Measurements from ENCODE around the gene C1QTNF4. TPM values are rescaled to one million over a fixed set of nuclear protein-coding genes. Genes with fewer than 3 reads are reported as not detected.

Gene C1QTNF4
- total and polyA plus RNA-seq, 2 of the 13 experiments (the other 11 are each of a cell fraction or from before 2014, with no cell fraction given), result not detected

- TF ChIP-seq, protein P1, sequence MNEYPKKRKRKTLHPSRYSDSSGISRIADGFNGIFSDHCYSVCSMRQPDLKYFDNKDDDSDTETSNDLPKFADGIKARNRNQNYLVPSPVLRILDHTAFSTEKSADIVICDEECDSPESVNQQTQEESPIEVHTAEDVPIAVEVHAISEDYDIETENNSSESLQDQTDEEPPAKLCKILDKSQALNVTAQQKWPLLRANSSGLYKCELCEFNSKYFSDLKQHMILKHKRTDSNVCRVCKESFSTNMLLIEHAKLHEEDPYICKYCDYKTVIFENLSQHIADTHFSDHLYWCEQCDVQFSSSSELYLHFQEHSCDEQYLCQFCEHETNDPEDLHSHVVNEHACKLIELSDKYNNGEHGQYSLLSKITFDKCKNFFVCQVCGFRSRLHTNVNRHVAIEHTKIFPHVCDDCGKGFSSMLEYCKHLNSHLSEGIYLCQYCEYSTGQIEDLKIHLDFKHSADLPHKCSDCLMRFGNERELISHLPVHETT (CRISPR knock-in tag; conservative IDR thresholded peaks at IDR 0.05), result peak; percentile 89; the same call in 1 of the 2 replicates
- peak; percentile 93 for TF ChIP-seq THAP8 (CRISPR knock-in tag; IDR thresholded peaks at IDR 0.05; ENCODE audit: borderline replicate concordance)
- TF ChIP-seq ZNF598 (CRISPR knock-in tag; IDR thresholded peaks at IDR 0.05; ENCODE audit: borderline replicate concordance), result 0 out of 2 replicates have a peak, but pooled peaks have one; percentile 32
- peak; percentile 90 for TF ChIP-seq ZNF883 (CRISPR knock-in tag; IDR thresholded peaks at IDR 0.05; ENCODE audit: not compliant biosample characterization)
- TF ChIP-seq ZMYM3 (CRISPR knock-in tag; IDR thresholded peaks at IDR 0.05), result no peak; the same call in 1 of the 2 replicates
- TF ChIP-seq NCOA5 (CRISPR knock-in tag; IDR thresholded peaks at IDR 0.05), result no peak
- TF ChIP-seq, protein P2, sequence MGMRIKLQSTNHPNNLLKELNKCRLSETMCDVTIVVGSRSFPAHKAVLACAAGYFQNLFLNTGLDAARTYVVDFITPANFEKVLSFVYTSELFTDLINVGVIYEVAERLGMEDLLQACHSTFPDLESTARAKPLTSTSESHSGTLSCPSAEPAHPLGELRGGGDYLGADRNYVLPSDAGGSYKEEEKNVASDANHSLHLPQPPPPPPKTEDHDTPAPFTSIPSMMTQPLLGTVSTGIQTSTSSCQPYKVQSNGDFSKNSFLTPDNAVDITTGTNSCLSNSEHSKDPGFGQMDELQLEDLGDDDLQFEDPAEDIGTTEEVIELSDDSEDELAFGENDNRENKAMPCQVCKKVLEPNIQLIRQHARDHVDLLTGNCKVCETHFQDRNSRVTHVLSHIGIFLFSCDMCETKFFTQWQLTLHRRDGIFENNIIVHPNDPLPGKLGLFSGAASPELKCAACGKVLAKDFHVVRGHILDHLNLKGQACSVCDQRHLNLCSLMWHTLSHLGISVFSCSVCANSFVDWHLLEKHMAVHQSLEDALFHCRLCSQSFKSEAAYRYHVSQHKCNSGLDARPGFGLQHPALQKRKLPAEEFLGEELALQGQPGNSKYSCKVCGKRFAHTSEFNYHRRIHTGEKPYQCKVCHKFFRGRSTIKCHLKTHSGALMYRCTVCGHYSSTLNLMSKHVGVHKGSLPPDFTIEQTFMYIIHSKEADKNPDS (CRISPR knock-in tag; IDR thresholded peaks at IDR 0.05), result peak; percentile 80; the same call in 1 of the 2 replicates
- peak; percentile 46; the same call in 1 of the 2 replicates for TF ChIP-seq CBFB (CRISPR knock-in tag; IDR thresholded peaks at IDR 0.05)
- TF ChIP-seq IRX3 (CRISPR knock-in tag; IDR thresholded peaks at IDR 0.05; ENCODE audit: borderline replicate concordance, low read depth), result peak; percentile 86; the same call in 1 of the 2 replicates
- peak; percentile 87; the same call in 1 of the 2 replicates for TF ChIP-seq BCL3 (CRISPR knock-in tag; IDR thresholded peaks at IDR 0.05)
- peak; percentile 50 for TF ChIP-seq DRAP1 (CRISPR knock-in tag; IDR thresholded peaks at IDR 0.05)
- peak; percentile 44; the same call in 1 of the 2 replicates for TF ChIP-seq ZNF674 (CRISPR knock-in tag; IDR thresholded peaks at IDR 0.05; ENCODE audit: low read depth)
- TF ChIP-seq REST (IDR thresholded peaks at IDR 0.05; ENCODE audit: borderline replicate concordance in 1 of 2, low read depth in 1 of 2, low read length in 2 of 2), result peak in 1 of 2 experiments; percentile 57; a peak in 2 of 4 replicates
- TF ChIP-seq, protein P3, sequence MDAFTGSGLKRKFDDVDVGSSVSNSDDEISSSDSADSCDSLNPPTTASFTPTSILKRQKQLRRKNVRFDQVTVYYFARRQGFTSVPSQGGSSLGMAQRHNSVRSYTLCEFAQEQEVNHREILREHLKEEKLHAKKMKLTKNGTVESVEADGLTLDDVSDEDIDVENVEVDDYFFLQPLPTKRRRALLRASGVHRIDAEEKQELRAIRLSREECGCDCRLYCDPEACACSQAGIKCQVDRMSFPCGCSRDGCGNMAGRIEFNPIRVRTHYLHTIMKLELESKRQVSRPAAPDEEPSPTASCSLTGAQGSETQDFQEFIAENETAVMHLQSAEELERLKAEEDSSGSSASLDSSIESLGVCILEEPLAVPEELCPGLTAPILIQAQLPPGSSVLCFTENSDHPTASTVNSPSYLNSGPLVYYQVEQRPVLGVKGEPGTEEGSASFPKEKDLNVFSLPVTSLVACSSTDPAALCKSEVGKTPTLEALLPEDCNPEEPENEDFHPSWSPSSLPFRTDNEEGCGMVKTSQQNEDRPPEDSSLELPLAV (CRISPR knock-in tag; conservative IDR thresholded peaks at IDR 0.05; ENCODE audit: low read depth), result no peak
- TF ChIP-seq ZNF136 (CRISPR knock-in tag; IDR thresholded peaks at IDR 0.05; ENCODE audit: low read depth), result 0 out of 2 replicates have a peak, but pooled peaks have one; percentile 24
Observed at GRCh38 chr11:47642099-47642855, 48.1 kb upstream of the C1QTNF4 start, which contains the start of gene MTCH2 (continued).
